Left renal pelvis (tissue), 4 donors: Measurements from ENCODE around the gene LRP6. TPM values are rescaled to one million over a fixed set of nuclear protein-coding genes. Genes with fewer than 3 reads are reported as not detected.

ENCODE experiments used
- DNase-seq, 4 donors: peaks; one replicate each; pipeline ENCODE4 v3.0.0-alpha.2; 2013; ENCODE audit warnings: low read depth in 4 of 4, low spot score in 3 of 4
- polyA plus RNA-seq, 4 donors: library from polyadenylated mRNA; unstranded; fragments of 120-200 nt; gene quantifications; one replicate each; pipeline ENCODE4 v1.2.1, GENCODE V29; 2013; ENCODE audit not compliant: insufficient read length in 4 of 4

The LRP6 gene
- polyA plus RNA-seq, 4 donors: 62.2 to 66.2 (median 65.0) TPM

DNA sequence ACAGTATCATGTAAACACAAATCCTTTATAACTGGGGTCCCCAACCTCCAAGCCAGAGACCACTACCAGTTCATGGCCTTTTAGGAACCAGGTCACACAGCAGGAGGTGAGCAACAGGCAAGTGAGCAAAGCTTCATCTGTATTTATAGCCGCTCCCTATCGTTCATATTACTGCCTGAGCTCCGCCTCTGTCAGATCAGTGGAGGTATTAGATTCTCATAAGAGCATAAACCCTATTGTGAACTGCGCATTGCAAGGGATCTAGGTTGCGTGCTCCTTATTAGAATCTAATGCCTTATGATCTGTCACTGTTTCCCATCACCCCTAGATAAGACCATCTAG is 49.9 kb downstream of the LRP6 start:
- DNase-seq: no peak

DNA sequence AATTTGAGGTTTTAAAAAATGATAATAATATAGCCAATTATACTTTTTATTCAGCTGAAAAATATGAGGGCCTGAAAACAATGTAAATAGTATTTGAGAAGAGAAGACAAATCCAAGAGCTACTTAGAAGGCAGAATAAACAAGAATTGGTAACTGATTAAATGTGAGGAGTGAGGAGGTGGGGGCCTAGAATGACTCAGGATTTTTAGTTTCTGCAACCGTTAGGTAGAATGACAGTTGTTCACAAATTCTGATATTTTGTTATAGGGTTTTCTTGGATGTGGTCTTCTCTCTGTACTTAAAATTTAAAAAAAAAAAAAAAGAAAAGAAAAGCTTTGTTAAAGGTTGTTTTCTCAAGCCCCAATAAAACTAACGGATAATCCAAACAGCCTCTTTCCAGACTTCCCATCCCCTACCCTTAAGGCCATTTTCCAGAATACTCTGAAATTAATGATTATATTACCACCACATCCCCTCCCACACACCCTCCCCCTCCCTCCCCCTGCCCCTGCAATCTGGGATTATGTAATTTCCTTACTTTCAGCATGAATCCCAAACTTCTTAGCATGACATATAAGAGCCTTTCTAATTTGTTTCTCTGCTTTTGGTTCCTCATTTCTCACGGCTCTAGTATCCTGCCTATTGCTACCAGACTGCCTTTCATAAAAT is 50.4 kb downstream of the LRP6 start:
- no peak for DNase-seq

DNA sequence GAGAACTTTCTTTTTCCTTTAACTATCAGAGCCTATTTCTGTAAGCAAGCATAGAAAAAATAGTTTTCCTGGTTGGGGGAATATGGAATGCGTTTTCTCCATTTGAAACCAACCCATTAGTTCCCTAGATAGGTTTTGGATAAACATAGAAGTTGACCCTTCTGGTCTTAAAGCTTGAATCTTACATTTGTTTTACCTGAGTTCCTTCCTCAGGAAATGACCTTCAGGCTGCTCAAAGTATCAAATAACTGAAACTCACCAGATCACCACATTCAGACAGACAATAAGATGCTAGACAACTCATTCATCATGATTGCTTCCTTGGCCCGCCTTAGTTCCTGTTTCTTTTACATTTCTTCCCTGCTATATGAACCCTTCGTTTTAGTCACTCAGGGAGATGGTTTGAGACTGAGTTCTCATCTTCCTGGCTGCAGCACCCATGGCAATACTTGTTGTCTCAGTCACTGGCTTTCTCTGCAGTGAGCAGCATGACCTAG is 52.2 kb downstream of the LRP6 start:
- no peak for DNase-seq

DNA sequence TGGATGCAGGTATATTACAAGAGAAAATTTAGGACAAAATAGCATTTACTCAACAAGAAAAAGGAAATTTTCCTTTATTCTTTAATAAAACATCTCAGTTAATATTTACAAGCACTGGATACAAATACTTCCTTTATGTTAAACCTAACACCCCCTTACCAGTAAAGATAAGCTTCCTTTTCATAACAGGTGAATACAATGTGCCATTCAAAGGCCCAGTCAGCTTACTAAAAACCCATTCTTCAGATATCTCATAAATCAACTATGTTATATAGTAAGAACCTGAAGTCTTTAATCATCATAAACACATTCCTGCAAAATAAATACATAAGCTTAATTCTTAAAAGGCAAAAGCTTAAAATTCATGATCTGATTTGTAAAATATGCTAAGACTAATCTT is 52.6 kb downstream of the LRP6 start:
- DNase-seq: no peak

DNA sequence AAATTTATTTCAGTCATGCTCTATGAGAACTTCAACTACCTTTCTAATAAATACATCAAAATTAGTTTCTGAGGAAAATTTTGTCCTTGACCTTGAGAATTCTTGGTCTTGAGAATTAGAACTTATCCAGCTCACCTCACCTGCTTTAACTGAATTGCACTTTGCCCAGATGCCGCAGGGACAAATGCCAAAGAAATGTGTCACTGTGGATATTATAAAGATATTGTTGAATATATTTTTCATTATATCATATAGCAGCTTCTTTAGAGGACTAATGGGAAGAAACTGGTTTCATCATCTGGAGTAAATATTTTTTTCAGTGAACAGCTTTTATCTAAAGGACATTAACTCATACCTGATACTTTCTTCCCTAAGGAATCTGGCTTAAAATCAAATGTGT is 54.1 kb downstream of the LRP6 start:
- DNase-seq: no peak

DNA sequence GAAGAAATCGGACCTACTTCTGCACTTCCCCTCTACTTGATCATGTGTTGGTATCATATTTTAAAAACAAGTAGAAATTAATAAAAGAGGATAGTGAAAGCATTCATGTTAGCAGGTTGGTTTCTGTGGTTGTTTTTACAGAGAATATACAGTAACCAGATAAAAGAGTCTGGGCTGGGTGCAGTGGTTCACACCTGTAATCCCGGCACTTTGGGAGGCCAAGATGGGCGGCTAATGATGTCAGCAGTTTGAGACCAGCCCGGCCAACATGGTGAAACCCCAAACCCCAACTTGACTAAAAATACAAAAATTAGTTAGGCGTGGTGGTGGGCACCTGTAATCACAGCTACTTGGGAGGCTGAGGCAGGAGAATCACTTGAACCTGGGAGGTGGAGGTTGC is 55.9 kb downstream of the LRP6 start:
- DNase-seq: no peak

DNA sequence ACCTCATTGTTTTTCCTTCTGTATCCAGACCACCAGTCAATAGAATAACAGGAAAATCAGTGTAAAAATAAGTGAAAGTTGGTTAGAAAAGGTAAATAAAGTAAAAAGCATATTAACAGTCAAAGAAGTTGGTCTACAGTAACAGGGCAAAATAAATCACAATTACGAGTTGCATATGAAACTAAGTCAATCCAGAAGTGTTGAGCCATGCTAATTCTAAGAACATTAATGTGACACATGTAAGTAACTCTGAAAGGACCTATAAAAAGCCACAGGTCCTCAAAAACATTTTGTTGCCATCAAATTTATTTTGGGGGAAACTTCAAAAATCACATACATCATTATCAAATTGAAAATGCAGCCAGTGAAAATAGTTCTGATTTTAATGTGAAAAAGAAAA is 56.4 kb downstream of the LRP6 start:
- DNase-seq: no peak

DNA sequence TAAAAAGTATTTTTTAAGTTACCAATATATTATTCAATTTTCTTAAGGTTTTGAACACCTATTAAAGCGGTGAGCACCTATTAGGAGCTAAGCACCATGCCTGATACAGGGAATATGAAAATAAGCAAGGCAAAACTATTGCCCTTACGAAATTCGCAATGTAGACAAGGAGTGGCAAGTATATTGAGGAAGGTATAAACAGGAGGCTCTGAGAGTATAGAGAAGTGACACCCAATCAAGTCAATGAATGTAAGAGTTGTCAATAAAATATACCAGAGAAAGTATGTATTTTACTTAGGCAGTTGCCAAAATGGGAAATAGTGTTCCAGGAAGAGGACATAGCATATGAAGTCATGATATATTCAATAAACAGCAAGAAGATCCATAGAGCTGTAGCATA is 57.2 kb downstream of the LRP6 start:
- DNase-seq: no peak

DNA sequence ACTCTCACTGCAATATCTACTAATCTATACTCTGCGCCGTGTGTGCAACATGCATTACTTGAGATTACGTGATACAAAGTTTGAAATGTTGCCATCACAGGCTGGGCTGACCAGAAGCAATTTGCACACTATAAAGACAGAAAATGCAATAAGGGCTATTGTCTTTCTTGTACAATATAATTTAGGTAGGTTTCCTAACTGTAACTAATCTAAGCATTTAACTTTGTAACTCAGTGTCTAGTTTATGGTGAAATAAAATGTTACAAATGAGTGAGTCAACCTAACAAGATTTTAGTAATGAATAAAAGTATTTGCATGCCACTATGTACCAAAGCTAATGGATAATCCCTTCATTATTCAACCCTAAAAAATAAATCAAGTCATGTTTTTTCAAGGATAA is 57.8 kb downstream of the LRP6 start:
- DNase-seq: no peak

DNA sequence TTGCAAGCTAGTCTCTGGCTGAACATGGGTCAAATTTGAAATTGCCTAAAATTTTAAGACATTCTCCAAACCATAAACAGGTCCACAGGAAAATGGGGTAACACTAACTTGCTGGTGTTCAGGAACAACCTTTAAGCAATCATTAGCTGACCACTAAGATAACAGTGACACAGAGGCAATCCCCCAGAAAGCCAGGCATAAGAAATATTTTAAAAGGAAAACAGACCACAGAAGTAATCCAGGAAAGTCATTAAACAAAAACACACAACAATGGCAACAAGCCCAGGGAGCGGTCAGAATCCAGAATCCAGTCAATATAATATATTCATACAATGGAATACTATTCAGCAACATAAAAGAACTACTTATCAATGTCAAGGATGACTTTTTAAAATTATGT is 59.1 kb downstream of the LRP6 start:
- no peak for DNase-seq

DNA sequence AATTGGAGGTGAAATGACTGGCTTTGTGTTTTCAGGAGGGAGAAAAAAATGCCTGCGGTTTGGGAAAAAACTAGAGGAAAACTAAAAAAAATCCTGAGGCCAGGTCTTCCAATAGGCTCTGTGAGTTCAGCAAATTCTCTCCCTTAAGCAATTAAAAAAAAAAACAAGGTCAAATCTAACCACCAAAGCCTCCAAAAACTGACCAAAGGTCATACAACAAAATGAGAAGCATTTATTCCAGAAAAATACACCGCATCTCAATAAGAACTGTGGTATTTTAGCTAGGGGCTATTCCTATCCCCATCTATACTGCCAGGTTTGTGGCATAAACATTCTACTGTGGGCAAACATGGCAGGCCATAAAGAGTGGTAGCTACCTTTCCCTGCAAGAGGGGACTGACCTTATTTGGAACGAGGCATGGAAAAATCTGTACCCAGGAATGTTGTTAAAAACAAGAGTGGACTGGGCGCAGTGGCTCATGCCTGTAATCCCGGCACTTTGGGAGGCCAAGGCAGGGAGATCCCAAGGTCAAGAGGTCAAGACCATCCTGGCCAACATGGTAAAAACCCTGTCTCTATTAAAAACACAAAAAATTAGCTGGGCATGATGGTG is 60.0 kb downstream of the LRP6 start:
- DNase-seq: no peak

DNA sequence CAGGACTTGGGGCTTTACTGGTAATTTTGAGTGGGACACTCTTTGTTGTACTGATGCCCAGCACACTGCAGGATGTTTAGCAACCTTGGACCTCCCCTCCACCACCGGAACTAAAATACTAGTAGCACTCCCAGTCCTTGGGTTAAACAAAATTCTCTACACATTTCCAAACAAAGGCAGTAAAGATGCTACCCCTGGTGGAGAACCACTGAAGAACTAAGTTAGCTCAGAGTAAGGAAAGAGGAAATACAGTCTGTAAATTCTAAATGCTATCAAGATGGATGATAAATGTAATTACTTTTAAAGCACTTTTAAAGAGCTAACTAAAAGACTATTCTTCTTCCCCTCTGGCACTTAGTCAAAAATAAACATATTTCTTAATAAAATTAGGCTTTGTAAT is 64.1 kb downstream of the LRP6 start:
- DNase-seq: no peak

DNA sequence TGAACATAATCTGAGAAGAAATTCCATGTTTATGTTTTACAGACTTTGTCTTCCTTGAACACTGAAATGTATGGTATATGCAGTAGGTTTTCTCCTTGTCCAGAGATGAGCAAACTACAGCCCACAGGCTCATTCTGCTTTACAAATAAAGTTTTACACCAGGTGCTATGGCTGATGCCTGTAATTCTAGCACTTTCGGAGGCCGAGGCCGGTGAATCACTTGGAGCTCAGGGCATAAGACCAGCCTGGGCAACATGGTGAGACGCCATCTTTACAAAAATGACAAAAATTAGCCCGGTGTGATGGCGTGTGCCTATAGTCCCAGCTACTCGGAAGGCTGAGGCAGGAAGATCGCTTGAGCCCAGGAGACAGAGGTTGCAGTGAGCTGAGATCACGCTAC is 64.7 kb downstream of the LRP6 start:
- no peak for DNase-seq

DNA sequence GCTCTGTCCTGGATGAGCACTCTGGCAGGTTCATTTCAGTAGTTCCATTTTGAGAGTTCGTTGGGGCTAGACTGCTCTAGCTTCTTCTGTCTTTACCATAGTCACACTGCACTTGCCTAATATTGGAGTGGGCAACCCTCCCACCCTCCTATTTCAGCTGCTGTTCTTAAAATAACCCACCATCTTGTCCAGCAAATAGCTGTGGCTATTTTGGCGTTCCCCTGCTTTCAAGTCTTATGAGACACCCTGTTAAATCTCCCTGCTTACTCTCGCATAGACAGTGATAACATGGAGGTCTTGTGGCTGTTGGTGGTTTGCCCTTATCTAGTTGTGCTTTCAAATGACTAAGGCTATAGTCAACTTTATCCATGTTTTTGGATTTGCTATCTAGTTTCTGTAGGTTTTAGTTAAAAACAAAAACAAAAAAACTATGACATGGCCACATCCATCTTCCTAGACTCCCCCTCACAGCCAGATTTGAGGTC is 65.5 kb downstream of the LRP6 start:
- DNase-seq: no peak

DNA sequence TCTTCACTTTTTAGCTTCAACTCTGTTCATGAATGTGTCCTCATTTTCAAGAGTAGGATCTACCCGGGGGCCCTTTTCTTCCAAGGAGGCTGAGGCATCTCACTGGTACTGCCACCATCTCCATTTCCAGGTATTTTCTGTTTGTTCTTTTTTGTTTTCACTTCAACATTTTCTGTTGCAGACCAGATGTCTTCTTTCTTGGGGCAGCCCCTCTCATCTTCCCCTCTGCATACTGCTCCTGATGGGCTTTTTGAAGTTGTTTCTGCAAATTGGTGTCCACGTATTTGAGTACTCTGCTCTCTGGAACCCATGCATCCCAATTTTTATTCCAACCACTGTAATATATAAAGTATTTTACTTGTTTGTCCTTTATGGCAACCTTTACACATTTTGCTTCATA is 66.5 kb downstream of the LRP6 start:
- DNase-seq: no peak

DNA sequence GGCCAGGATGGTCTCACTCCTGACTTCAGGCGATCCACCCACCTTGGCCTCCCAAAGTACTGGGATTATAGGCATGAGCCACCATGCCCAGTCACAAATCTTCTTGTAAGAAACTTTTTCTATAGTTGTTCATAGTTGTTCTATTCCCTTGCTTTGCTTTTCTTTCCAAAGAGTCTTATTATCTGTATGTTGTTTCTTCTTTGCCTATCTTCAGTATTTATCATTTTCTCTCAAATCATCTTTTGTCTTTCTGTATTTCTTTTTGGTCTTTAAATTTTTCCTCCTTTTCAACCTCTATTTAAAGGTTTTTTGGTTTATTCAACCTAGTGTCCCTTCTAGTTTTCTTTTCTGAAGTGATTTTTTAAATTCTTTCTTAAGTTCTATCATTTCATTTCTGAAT is 68.7 kb downstream of the LRP6 start:
- no peak for DNase-seq

DNA sequence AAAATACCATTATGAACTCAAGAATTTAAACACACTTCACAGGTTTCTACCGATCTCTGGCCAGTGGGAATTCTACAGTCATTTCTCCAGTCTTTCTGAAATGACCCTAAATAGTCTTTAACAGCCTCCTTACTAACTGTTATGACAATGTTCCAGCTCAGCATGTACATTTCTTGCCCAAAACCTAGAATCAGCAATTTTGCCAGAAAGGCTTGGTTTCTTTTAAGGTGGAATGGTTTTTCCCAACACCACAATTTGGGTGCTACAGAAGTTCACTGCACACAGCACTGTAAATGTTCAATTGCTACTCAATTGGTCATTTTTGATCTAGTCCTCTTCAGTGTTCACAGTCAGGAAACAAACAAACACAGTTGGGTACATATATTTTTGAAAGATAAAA is 69.7 kb downstream of the LRP6 start:
- no peak for DNase-seq

DNA sequence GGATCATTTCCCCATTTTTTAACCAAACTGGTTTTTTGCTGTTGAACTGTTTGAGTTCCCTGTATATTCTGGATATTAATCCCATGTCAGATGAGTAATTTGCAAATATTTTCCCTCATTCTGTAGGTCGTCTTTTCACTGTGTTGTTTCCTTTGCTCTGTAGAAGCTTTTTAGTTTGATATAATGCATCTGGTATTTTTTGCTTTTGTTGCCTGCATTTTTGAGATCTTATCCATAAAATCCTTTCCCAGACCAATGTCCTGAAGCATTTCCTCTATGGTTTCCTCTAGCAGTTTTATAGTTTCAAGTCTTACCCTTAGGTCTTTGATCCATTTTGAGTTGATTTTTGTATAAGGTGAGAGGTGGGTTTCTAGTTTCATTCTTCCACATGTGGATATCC is 71.3 kb downstream of the LRP6 start:
- DNase-seq: no peak

DNA sequence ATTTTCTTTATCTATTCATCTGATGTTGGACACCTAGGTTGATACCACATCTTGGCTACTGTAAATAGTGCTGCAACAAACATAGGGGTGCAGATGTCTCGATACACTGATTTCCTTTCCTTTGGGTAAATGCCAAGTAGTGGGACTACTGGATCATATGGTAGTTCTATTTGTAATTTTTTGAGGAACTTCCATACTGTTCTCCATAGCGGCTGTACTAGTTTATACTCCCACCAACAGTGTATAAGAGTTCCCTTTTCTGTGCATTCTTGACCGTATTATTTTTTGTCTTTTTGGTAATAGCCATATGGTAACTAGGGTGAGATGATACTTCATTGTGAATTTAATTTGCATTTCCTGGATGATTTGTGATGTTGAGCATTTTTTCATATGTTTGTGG is 71.8 kb downstream of the LRP6 start:
- DNase-seq: no peak

DNA sequence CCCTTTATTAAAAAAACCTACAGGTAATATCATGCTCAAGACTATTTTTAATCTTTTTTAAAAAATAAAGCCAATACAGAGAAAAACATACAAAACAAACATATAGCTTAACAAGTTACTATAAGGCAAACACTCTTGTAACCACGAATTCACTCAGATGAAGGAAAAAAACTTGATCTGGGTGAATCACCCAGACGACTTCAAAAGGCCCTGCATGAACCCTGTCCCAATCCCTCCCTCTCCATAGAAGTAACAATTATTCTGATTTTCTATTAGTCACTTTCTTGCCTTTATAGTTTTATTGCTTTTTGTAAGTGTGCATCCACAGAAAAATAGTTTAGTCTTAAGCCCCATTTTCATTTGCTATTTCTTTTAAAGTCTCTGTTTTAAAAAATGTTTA is 72.6 kb downstream of the LRP6 start:
- DNase-seq: no peak

DNA sequence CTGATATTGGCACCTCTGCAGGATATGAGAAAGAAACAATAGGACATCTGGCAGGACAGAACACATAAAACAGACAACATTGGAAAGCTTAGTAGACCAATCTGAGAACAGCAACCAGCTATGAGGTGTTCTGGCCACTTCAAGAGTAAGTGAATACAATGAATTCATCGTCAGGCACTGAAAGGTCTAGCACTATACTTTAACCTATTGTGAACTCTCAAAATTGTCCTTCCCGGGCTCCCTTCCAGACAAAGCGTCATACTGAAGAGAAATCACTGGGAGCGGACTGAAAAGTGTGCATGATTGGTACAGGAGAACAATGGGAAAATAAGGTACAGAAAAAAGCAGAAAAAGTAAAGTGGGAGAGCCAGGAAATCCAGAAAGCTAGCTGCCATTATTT is 75.8 kb downstream of the LRP6 start:
- DNase-seq: no peak

DNA sequence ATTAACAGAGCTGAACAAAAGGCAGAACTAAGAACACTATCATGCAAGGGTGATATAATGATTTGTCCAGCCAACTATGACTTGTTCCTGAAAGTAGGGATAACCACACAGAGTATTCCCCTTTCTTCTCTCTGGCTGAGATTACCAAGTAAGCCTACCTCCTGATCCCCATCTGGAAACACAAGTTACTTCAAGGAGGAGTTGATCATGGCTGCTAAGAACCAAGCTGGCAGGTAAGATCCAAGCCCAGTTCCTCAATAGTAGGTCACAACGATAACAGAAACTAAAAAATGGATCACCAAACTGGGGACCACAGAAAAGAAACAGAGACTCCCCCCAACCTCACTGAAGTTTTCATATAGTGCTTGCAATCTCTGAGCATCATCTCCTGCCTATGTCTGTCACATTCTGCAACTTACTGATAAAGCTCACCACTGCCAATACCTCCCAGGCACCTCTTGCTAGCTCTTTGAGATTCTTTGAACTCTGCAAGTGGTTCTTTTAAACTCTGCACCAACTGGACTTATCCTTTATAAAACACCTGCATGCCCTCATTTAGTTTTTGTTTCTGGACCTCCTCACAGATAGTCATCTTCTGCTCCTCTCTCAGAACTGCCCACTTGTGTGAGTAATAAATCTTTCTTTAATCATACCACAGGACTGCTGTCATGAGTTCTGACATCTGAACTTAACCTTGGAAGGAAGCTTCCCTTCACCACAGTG is 76.6 kb downstream of the LRP6 start:
- no peak for DNase-seq
